Common myeloid progenitor, CD34-positive (primary cell): ENCODE results near the gene C1D.

Experiments
- CTCF ChIA-PET: fragments of 350-600 bp; sonication (Branson Sonifier 250); formaldehyde crosslinking; loops from one replicate; lab custom pipeline; 2021; ENCODE audit warnings: antibody characterized with exemption; lab: Charles Lee
- POLR2A ChIA-PET: fragments of 350-600 bp; sonication (Branson Sonifier 250); formaldehyde crosslinking; loops from one replicate; lab custom pipeline; 2021; ENCODE audit warnings: antibody characterized with exemption; lab: Charles Lee
- DNase-seq, 3 donors: peaks; one replicate each; pipeline versions ENCODE4 v3.0.0 to v3.0.0-alpha.2; 2013
- H3K27ac ChIP-seq, 2 experiments: 1 replicate in 1 of 2; 2 replicates in 1 of 2; pipeline ENCODE4 v1.7.0; 2013; ENCODE audit warnings: inconsistent platforms in 2 of 2, low read length in 2 of 2, mild to moderate bottlenecking in 2 of 2, low read depth in 1 of 2, moderate library complexity in 1 of 2; ENCODE audit not compliant: severe bottlenecking in 2 of 2, insufficient read depth in 1 of 2, poor library complexity in 1 of 2
- H3K27me3 ChIP-seq, 5 experiments: replicated peaks in 2 of 5; 1 replicate in 3 of 5; 2 replicates in 2 of 5; pipeline versions ENCODE4 v1.6.1 to v1.7.0; 2013; ENCODE audit warnings: low read length in 4 of 5, mild to moderate bottlenecking in 2 of 5, moderate library complexity in 2 of 5, inconsistent platforms in 1 of 5; ENCODE audit not compliant: insufficient read depth in 5 of 5, control insufficient read depth in 4 of 5
- H3K36me3 ChIP-seq, 4 experiments: 1 replicate in 2 of 4; 2 replicates in 2 of 4; pipeline versions ENCODE4 v1.6.1 to v1.7.0; 2013; ENCODE audit warnings: low read length in 3 of 4, control low read depth in 1 of 4, mild to moderate bottlenecking in 1 of 4; ENCODE audit not compliant: control insufficient read depth in 4 of 4, insufficient read depth in 4 of 4
- H3K4me1 ChIP-seq, 4 experiments: 1 replicate in 3 of 4; 2 replicates in 1 of 4; pipeline versions ENCODE4 v1.6.1 to v1.7.1; 2013; ENCODE audit warnings: low read length in 3 of 4, mild to moderate bottlenecking in 3 of 4, control low read depth in 1 of 4, inconsistent platforms in 1 of 4, moderate library complexity in 1 of 4; ENCODE audit not compliant: control insufficient read depth in 4 of 4, insufficient read depth in 4 of 4; ENCODE audit errors: control extremely low read depth in 1 of 4
- H3K4me3 ChIP-seq, 7 experiments: 1 replicate in 4 of 7; 2 replicates in 3 of 7; pipeline versions ENCODE4 v1.5.1 to v1.7.0; 2013; ENCODE audit warnings: mild to moderate bottlenecking in 7 of 7, low read length in 6 of 7, moderate library complexity in 6 of 7, inconsistent platforms in 2 of 7, low read depth in 2 of 7, control low read depth in 1 of 7; ENCODE audit not compliant: insufficient read depth in 4 of 7, control insufficient read depth in 1 of 7; ENCODE audit errors: extremely low read depth in 1 of 7
- H3K9me3 ChIP-seq, 5 experiments: 1 replicate in 4 of 5; 2 replicates in 1 of 5; pipeline versions ENCODE4 v1.6.1 to v1.7.1; 2013; ENCODE audit warnings: low read length in 4 of 5, mild to moderate bottlenecking in 2 of 5, inconsistent platforms in 1 of 5, low read depth in 1 of 5, moderate library complexity in 1 of 5; ENCODE audit not compliant: control insufficient read depth in 4 of 5, insufficient read depth in 2 of 5; ENCODE audit errors: control extremely low read depth in 1 of 5
- WGBS: methylation state at CpG from one replicate; pipeline ENCODE4 v1.1.5; 2013; ENCODE audit not compliant: insufficient coverage; 5-methylcytosine and 5-hydroxymethylcytosine counted together

The C1D gene

GRCh38 chr2:68018727-68019126, 44.1 kb downstream of the C1D start:
- H3K27me3 ChIP-seq = peaks cover 0 to 49% (median 9%) of the 10 kb centered on the region in 5 experiments
- no peak for DNase-seq
- WGBS = 100% methylated on average over 1 of the region's 4 CpGs
- POLR2A ChIA-PET = interaction anchor here (0.6 kb wide), 1 partner anchor 710 kb away, joined by 3 read pairs; no protein-coding TSS in a partner anchor
- no peaks in the 10 kb centered on the region for H3K4me1 ChIP-seq
- H3K4me3 ChIP-seq = no peak overlapping the region
- peaks cover 0 to 4% (median 1%) of the 10 kb centered on the region in 5 experiments for H3K9me3 ChIP-seq
- no peak overlapping the region for H3K27ac ChIP-seq
- CTCF ChIA-PET = interaction anchor here (1.5 kb wide), 1 partner anchor 12 kb away, joined by 3 read pairs; no protein-coding TSS in a partner anchor
- no peaks in the 10 kb centered on the region for H3K36me3 ChIP-seq

- WGBS = 57% methylated on average over 3 of the region's 5 CpGs
- H3K9me3 ChIP-seq = peaks cover 0 to 4% (median 0%) of the 10 kb centered on the region in 5 experiments
- ChIA-PET POLR2A (no interaction called here), CTCF (no interaction called here)
- H3K4me3 ChIP-seq = no peak overlapping the region
- H3K27me3 ChIP-seq = peaks cover 3 to 62% (median 35%) of the 10 kb centered on the region in 5 experiments
- no peak overlapping the region for H3K27ac ChIP-seq
- H3K4me1 ChIP-seq = no peaks in the 10 kb centered on the region
- H3K36me3 ChIP-seq = no peaks in the 10 kb centered on the region
- peak; percentile 30 to 75 (median 71) for DNase-seq
Observed at GRCh38 chr2:68009526-68009925, 53.3 kb downstream of the C1D start.

- no peak overlapping the region for H3K4me3 ChIP-seq
- peaks cover 0 to 49% (median 6%) of the 10 kb centered on the region in 5 experiments for H3K27me3 ChIP-seq
- H3K9me3 ChIP-seq = peaks cover 0 to 26% (median 11%) of the 10 kb centered on the region in 5 experiments
- no peaks in the 10 kb centered on the region for H3K4me1 ChIP-seq
- 97% methylated on average over 7 of the region's 8 CpGs for WGBS
- no peaks in the 10 kb centered on the region for H3K36me3 ChIP-seq
- no peak overlapping the region for H3K27ac ChIP-seq
- ChIA-PET POLR2A (no interaction called here), CTCF (no interaction called here)
- no peak for DNase-seq
Observed at GRCh38 chr2:68000170-68000825, 62.5 kb downstream of the C1D start.

- 87% methylated on average over 2 of the region's 3 CpGs for WGBS
- H3K27me3 ChIP-seq = peaks cover 0 to 55% (median 9%) of the 10 kb centered on the region in 5 experiments
- no peak for DNase-seq
- ChIA-PET POLR2A (no interaction called here), CTCF (no interaction called here)
- peaks cover 0 to 28% (median 14%) of the 10 kb centered on the region in 5 experiments for H3K9me3 ChIP-seq
- no peak overlapping the region for H3K4me3 ChIP-seq
- no peak overlapping the region for H3K27ac ChIP-seq
- no peaks in the 10 kb centered on the region for H3K4me1 ChIP-seq
- H3K36me3 ChIP-seq = no peaks in the 10 kb centered on the region
Observed at GRCh38 chr2:67999332-67999731, 63.5 kb downstream of the C1D start.

GRCh38 chr2:67997903-67998302, 64.9 kb downstream of the C1D start:
- 96% methylated on average over 3 of the region's 3 CpGs for WGBS
- DNase-seq = no peak
- Histone ChIP-seq H3K4me1 (no peaks in the 10 kb centered on the region), H3K36me3 (no peaks in the 10 kb centered on the region), H3K27ac (no peak overlapping the region), H3K9me3 (peaks cover 0 to 30% (median 16%) of the 10 kb centered on the region in 5 experiments), H3K27me3 (peaks cover 0 to 62% (median 8%) of the 10 kb centered on the region in 5 experiments), H3K4me3 (no peak overlapping the region)
- POLR2A ChIA-PET = no interaction called here
- CTCF ChIA-PET = no interaction called here

- Histone ChIP-seq H3K4me3 (no peak overlapping the region), H3K27me3 (peaks cover 0 to 62% (median 8%) of the 10 kb centered on the region in 5 experiments), H3K9me3 (peaks cover 0 to 28% (median 16%) of the 10 kb centered on the region in 5 experiments), H3K36me3 (no peaks in the 10 kb centered on the region), H3K27ac (no peak overlapping the region), H3K4me1 (no peaks in the 10 kb centered on the region)
- DNase-seq = no peak
- WGBS = 74% methylated on average over 3 of the region's 3 CpGs
- ChIA-PET POLR2A (no interaction called here), CTCF (interaction anchor here (1.3 kb wide), 1 partner anchor 11 kb away, joined by 3 read pairs; no protein-coding TSS in a partner anchor)
Observed at GRCh38 chr2:67997528-67997900, 65.3 kb downstream of the C1D start.

GRCh38 chr2:67996772-67997527, 65.9 kb downstream of the C1D start:
- WGBS = 96% methylated on average over 4 of the region's 6 CpGs
- Histone ChIP-seq H3K36me3 (no peaks in the 10 kb centered on the region), H3K27me3 (peaks cover 0 to 60% (median 8%) of the 10 kb centered on the region in 5 experiments), H3K9me3 (peaks cover 0 to 23% (median 15%) of the 10 kb centered on the region in 5 experiments), H3K4me1 (no peaks in the 10 kb centered on the region), H3K4me3 (no peak overlapping the region), H3K27ac (no peak overlapping the region)
- ChIA-PET POLR2A (no interaction called here), CTCF (interaction anchor here (1.3 kb wide), 1 partner anchor 11 kb away, joined by 3 read pairs; no protein-coding TSS in a partner anchor)
- no peak for DNase-seq
